GM18868 (cell line): ENCODE results near the gene PCDHGA1.
A peak's percentile ranks its signal among the peaks of the same experiment; 100 is the strongest.
"Not testable (repeated sequence)": the region's sequence is repeated elsewhere in the genome, so short reads cannot be mapped to it uniquely, and the experiment has no call there.

Experiments
- ATAC-seq: cut with Tn5 transposase; IDR thresholded peaks from one replicate; pipeline ENCODE4 v1.9.1; 2021; ENCODE audit warnings: mild to moderate bottlenecking, moderate library complexity; ENCODE audit not compliant: unreplicated experiment

Gene PCDHGA1

GRCh38 chr5:141407790-141408505 is 77.6 kb downstream of the PCDHGA1 start, which contains the start of gene PCDHGB6:
Gene PCDHGB6, plus strand, starts transcription at chr5:141408021. Its CDS starts 182 bp downstream, at chr5:141408203.
- ATAC-seq = peak; percentile 82

GRCh38 chr5:141409598-141410306 is 79.4 kb downstream of the PCDHGA1 start:
- no peak for ATAC-seq

- no peak for ATAC-seq
Observed at GRCh38 chr5:141411575-141411974, 81.3 kb downstream of the PCDHGA1 start.

- ATAC-seq = peak; percentile 73
Observed at GRCh38 chr5:141412854-141413539, 82.7 kb downstream of the PCDHGA1 start, which contains the start of gene PCDHGA10. Gene PCDHGA10, plus strand, starts transcription at chr5:141412987. Its CDS starts 189 bp downstream, at chr5:141413176.

GRCh38 chr5:141413540-141414069 is 83.3 kb downstream of the PCDHGA1 start:
- ATAC-seq = no peak

GRCh38 chr5:141414548-141415274 is 84.4 kb downstream of the PCDHGA1 start:
- not testable (repeated sequence) for ATAC-seq

- ATAC-seq = not testable (repeated sequence)
Observed at GRCh38 chr5:141415275-141415618, 84.9 kb downstream of the PCDHGA1 start.

GRCh38 chr5:141417494-141418172 is 87.3 kb downstream of the PCDHGA1 start, which contains the start of gene PCDHGB7:
Gene PCDHGB7, plus strand, starts transcription at chr5:141417677. Its CDS starts 183 bp downstream, at chr5:141417860.
- ATAC-seq = peak; percentile 69

- no peak for ATAC-seq
Observed at GRCh38 chr5:141419074-141419880, 89.0 kb downstream of the PCDHGA1 start.

- peak; percentile 65 for ATAC-seq
Observed at GRCh38 chr5:141420855-141421488, 90.7 kb downstream of the PCDHGA1 start, which contains the start of gene PCDHGA11. Gene PCDHGA11, plus strand, starts transcription at chr5:141421051. Its CDS starts 177 bp downstream, at chr5:141421228.

- no peak for ATAC-seq
Observed at GRCh38 chr5:141421489-141421855, 91.2 kb downstream of the PCDHGA1 start.

- no peak for ATAC-seq
Observed at GRCh38 chr5:141422742-141423291, 92.5 kb downstream of the PCDHGA1 start.

- no peak for ATAC-seq
Observed at GRCh38 chr5:141427783-141428426, 97.6 kb downstream of the PCDHGA1 start.

- peak; percentile 89 for ATAC-seq
Observed at GRCh38 chr5:141430332-141431113, 100.2 kb downstream of the PCDHGA1 start, which contains the start of gene PCDHGA12. Gene PCDHGA12, plus strand, starts transcription at chr5:141430507. Its CDS starts 253 bp downstream, at chr5:141430760.

- peak; percentile 56 for ATAC-seq
Observed at GRCh38 chr5:141431286-141431685, 101.0 kb downstream of the PCDHGA1 start.

- not testable (repeated sequence) for ATAC-seq
Observed at GRCh38 chr5:141432308-141432707, 102.0 kb downstream of the PCDHGA1 start.

- ATAC-seq = not testable (repeated sequence)
Observed at GRCh38 chr5:141432726-141433125, 102.4 kb downstream of the PCDHGA1 start.
